ENCODE measurements around the gene UBE2L5.

DNA sequence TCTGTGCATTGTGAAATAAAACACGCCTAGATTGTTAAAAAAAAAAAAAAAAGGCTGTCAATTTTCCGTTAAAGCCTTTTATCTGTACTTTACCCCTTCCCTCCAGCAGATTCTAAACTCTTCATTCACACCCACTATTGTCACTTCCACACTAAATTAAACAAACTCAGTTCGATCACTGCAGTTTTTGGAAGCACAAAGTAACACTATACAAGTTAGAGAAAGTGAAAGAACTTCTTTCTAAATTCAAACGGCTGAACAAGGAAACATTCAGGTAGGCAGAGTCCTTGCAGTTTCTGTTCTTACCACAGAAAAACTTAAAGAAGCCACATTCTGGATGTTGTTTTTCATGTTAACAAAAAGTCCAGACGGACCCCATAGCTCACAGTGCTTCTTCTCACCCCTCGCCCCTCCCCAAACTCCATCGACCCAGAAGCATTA is 27.5 kb upstream of the UBE2L5 start:
- TF ChIP-seq EZH2 (IDR thresholded peaks at IDR 0.05; ENCODE audit: insufficient read depth, poor library complexity, severe bottlenecking) (no peak), EZH2phosphoT487 (IDR thresholded peaks at IDR 0.05; ENCODE audit: insufficient read depth, low read depth) (no peak)
